CMK (cell line): Measurements from ENCODE around the gene DHRS1.
A peak's percentile ranks its signal among the peaks of the same experiment; 100 is the strongest.
"Not testable (repeated sequence)": the region's sequence is repeated elsewhere in the genome, so short reads cannot be mapped to it uniquely, and the experiment has no call there.

Experiments
- DNase-seq: peaks from one replicate; pipeline ENCODE4 v3.0.0-alpha.2; 2010; ENCODE audit warnings: low read depth

Gene DHRS1

DNA sequence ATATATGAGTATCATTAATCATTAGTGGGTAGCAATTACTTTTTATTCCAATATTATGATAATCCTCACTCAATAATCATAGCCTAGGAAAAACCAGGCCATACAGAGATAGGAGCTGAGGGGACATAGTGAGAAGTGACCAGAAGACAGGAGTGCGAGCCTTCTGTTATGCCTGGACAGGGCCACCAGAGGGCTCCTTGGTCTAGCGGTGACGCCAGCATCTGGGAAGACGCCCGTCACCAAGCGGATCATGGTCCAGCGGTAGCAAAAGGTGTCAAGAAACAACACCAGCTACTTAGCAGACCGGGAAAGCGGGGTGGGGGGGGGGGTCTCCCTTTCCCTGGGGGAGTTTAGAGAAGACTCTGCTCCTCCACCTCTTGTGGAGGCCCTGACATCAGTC is 28.3 kb upstream of the DHRS1 start:
- DNase-seq: not testable (repeated sequence)

DNA sequence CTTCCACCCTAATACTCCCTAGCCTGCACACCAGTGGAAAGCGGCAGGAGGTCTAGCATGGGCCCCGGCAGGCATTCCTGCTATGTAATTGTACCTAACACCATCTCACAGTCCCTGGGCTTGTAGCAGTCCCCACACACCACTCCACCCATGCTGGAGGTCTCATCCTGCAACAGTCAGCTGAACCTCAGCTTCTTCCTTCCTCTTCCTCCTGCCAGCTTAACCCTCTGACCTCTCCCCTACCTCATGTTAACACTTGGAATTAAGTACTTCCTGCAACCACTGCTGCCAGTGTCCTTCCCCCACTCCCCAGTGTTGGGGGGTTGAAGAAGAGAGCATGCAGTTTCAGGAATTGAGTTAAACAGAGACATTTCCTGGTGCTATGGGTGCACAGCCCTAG is 27.7 kb upstream of the DHRS1 start:
- no peak for DNase-seq

DNA sequence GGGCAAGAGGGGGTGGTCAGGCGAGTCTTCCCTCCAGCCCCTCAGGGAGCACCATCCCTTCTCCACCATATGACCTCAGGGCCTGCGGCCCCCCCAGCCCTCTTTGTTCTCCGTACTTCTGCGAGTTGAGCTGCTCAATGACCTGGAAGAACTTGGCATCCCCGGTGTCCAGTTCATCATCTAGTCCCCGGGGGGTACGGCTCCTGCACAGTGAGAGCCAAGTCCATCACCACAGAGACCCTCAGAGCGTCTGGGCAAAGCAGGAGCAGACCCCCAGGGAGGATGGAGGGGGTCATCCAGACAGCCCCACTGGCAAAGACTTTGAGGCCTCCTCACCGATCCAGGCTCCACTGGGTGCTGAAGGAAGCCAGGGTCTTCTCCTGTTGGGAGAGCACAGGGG is 26.4 kb upstream of the DHRS1 start:
- DNase-seq: no peak

DNA sequence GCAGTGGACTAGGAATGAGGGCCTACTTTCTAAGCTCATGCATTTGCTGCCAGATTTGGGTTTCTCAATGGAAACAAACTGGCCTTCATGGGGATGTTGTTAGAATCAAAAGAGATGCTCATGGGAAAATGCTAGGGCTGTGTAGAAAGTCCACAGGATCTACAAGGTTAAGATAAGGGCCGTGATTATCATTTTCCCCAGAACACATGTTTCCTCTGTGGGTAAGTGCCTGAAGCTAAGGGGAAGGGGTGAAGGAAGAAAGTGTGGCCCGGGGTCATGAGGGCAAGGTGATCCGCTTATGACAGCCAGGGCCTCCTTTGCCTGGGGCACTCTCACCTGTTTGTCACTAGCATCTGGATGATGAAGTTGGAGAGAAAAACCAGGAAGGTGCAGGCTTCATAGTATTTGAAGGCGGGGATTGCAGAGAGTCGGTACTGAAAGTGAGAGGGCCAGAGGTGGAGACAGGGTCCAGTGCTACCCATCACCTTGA is 25.5 kb upstream of the DHRS1 start:
- no peak for DNase-seq

DNA sequence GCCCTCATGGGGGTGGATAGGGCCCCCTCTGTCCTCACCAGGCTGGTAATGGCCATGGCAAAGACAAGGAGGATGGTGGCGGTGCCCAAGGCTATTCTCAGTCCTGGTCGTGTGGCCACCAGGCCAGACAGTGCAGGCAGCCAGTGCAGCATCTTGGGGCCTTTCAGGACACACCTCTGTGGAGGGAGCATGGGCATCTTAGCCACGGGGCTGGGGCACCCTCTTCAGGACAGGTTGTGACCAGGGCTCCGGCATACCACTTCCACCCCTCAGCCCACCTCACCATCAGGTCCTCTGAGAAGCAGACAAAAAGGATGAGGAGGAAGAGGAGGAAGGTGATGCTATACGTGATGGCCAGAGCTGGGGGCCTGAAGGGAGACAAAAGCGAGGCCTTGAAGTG is 24.4 kb upstream of the DHRS1 start:
- no peak for DNase-seq

DNA sequence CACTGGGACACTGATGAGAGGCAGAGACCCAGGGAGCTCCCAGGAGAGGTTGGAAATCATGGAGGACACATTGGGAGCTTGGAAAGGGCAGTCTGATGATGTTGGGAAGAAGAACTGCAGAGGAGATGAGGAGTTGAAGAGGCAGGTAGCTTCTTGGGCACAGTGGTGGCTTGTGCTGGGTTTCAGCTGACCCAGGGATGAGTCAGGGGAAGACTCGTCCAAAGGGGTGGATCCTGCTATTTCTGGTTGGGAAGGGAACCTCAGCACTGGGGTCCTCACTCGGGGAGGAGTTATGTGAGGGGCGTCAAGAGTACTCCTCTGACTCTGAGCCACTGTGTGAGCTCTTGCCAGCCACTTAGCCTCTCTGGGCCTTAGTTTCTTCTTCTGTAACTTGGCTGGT is 23.8 kb upstream of the DHRS1 start:
- no peak for DNase-seq

DNA sequence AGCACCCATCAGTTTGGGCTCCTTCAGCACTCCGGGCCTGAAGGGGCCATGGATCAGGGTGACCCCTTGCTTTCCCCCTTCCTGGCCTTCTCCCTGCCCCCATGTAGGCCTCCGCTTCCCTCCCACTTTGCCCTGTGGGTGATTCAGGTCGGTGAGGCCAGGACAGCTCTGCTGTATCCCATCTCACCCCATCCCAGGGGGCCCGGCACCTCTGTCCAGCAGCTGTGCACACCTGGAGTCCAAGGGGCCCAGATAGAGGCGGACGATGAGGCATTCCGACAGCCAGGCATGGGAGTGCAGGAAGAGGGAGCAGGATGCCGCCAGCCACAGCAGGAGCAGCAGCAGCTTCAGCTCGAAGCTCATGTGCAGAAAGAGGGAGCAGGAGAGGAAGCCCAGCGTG is 23.1 kb upstream of the DHRS1 start:
- no peak for DNase-seq

DNA sequence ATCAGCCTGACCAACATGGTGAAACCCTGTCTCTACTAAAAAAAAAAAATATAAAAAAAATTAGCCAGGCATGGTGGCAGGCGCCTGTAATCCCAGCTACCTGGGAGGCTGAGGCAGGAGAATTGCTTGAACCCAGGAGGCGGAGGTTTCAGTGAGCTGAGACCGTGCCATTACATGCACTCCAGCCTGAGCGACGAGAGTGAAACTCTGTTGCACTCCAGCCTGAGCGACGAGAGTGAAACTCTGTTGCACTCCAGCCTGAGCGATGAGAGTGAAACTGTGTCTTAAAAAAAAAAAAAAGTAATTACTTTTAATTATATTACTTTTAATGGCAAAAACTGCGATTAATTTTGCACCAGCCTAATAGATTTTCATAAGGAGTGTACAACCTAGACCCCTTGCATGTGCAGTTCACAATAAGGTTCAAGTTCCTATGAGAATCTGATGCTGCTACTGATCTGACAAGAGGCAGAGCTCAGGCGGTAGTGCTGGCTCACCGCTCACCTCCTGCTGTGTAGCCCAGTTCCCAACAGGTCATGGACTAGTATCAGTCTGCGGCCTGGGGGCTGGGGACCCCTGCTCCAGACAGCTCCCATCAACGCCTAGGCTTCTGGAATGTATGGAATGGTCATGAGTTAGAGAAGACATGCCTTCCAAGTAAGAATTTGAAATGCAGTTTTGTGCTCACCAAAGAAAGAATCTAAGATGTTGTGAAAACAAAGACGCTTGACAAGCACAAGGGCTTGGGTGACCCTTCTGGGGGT is 21.8 kb upstream of the DHRS1 start:
- DNase-seq: no peak

DNA sequence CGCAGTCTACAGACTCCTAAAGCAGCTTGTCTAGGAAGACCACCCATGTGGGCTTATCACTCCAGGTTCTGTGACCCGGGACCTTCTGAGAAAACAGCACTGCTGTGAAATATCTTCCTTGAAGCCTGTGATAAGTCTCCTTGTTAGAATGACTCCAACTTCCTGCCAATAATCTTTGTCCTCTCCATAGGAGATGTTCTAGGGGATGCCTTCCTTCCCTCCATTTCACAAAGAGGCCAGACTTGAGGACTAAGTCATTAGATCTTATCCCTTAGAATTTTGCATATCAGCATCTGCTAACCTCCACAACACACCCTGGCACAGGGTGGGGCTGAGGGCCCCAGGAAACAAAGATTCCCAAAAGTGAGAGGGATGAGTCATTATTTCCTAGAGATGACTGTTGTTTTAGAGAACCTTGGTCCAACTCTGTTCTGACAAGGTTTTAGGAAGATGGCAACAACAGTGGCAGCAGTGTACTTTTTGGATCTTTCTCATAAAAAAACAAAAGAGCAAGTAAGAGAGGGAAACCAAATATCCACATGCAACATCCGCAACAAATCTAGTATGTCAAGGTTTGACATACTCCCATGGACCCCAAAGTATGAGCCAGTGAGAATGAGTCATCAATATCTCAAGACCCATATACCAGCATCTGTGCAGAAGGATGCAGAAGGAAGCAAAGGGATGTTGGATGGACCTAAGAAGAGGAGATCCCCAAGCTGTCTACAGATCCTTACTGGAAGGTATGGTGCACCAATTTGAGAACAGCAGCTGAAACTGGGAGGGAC is 17.8 kb upstream of the DHRS1 start:
- no peak for DNase-seq

DNA sequence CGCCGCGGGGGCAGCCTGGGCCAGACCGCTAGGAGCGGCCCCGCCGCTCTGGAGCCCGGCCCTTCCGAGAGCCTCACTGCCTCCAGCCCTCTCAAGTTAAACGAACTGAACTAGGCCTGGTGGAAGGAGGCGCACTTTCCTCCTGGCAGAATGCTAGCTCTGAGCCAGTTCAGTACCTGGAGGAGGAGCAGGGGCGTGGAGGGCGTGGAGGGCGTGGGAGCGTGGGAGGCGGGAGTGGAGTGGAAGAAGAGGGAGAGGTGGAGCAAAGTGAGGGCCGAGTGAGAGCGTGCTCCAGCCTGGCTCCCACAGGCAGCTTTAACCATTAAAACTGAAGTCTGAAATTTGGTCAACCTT is 17.0 kb upstream of the DHRS1 start:
- no peak for DNase-seq

DNA sequence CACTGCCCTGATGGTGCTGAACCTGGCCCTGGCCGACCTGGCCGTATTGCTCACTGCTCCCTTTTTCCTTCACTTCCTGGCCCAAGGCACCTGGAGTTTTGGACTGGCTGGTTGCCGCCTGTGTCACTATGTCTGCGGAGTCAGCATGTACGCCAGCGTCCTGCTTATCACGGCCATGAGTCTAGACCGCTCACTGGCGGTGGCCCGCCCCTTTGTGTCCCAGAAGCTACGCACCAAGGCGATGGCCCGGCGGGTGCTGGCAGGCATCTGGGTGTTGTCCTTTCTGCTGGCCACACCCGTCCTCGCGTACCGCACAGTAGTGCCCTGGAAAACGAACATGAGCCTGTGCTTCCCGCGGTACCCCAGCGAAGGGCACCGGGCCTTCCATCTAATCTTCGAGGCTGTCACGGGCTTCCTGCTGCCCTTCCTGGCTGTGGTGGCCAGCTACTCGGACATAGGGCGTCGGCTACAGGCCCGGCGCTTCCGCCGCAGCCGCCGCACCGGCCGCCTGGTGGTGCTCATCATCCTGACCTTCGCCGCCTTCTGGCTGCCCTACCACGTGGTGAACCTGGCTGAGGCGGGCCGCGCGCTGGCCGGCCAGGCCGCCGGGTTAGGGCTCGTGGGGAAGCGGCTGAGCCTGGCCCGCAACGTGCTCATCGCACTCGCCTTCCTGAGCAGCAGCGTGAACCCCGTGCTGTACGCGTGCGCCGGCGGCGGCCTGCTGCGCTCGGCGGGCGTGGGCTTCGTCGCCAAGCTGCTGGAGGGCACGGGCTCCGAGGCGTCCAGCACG is 16.4 kb upstream of the DHRS1 start:
- DNase-seq: peak; percentile 60

DNA sequence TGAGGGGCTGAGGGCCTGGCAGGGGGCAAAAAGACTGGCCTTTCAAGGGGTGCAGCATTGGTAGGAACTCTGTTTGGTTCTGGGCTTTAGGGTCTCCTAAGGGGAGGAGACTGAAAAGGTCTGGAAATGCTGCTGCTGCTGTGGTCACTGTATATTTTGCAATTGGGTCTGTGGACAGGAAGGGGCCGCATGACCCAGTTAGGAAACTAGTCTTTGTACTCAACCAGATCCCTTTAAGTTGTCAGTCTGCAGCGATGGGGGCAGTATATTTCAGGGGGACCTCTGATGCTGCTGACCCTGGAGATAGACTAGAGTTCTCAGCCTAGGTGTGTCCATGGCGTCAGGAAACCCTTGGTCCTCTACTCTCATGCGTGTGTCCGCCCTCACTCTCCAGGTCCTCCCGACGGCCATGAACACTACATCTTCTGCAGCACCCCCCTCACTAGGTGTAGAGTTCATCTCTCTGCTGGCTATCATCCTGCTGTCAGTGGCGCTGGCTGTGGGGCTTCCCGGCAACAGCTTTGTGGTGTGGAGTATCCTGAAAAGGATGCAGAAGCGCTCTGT is 15.7 kb upstream of the DHRS1 start:
- DNase-seq: no peak

DNA sequence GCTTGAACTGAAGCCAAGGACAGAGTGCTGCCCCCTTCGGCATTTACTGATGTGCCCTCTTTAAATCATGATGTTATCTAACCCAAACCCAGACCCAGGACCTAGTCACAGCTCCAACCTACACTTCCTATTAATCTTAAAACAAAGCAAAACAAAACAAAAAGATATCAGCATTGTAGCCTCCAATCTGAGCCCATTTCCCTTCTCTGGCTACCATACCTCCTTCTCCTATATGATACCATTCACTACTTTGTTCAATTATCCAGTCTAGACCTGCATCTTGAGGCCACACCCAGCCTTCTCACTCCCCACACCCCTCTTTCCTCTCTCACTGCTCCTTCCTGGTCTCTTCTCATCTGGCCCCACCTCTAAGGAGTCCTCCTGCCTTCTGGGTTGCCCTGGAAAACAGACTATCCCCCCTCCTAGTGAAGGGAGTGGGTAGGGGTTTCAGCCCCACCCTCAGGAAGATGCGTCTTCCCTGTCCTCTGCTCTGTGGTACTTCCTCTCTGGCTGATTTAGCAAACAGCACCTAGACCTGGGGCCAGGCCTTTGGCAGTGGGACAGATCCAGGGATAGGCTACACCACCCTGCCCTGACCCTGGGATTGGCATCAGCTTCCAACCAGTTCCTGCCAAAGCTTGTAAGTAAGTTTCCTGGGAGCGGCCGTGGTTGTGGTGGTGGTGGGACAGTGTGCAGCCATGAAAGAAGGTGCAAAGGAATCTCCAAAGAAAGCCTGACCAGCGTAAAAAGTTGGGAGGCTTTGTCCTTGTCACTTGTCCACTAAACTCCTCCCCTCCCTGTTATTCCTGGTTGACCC is 15.0 kb upstream of the DHRS1 start:
- DNase-seq: no peak

DNA sequence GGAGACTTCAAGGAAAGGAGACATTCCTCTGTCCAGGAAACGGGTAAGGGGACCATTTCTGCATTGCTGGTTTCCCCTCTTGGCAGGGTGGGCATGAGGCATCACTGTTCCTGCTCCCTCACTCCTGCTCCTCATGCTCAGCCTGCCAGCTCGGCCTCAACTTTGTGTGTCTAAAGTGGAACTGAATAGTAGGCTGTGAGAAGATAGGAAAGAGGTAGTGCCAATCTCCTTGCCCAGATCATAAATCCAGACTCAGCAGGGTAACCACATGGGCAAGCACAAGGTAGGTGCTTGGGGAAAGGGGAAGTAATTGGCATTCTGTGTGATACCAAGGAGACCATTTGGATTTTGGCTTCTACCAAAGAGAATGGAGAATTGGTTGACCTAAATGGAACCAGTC is 14.3 kb upstream of the DHRS1 start:
- DNase-seq: no peak

DNA sequence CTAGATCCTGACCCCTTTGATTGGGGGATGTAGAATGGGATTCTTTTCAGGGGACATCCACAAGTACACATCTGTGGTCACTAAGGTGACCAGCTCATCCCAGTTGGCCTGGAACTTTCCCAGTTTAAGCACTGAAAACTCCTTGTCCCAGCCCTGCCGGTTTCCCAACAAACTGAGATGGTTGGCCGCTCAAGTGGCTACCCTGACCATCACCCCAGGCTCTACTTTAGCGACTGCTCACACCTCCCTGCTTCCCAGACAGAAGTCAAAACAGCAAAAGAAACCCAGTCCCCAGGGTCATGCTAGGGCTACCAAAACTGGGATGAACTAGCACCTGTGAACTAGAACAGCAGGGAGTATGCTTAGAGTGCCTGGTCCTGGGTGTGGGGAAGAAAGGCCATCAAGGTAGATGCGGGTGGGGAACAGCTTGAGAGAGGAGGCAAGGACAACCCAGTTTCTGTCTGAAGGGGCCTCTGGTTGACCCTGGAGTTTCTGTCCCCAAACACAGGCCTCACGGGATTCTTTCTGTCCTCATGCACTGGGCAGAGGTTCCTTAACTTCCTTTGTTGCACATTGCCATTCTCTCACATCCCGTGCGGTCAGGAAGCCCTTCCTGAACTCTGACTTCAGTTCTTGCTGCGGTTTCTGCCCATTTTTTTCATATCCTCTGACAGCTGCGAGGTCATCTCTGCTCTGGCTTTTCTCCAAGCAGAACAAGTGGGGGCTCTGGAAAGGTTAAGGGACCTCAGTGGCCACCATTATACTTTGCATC is 13.3 kb upstream of the DHRS1 start:
- DNase-seq: peak; percentile 68

DNA sequence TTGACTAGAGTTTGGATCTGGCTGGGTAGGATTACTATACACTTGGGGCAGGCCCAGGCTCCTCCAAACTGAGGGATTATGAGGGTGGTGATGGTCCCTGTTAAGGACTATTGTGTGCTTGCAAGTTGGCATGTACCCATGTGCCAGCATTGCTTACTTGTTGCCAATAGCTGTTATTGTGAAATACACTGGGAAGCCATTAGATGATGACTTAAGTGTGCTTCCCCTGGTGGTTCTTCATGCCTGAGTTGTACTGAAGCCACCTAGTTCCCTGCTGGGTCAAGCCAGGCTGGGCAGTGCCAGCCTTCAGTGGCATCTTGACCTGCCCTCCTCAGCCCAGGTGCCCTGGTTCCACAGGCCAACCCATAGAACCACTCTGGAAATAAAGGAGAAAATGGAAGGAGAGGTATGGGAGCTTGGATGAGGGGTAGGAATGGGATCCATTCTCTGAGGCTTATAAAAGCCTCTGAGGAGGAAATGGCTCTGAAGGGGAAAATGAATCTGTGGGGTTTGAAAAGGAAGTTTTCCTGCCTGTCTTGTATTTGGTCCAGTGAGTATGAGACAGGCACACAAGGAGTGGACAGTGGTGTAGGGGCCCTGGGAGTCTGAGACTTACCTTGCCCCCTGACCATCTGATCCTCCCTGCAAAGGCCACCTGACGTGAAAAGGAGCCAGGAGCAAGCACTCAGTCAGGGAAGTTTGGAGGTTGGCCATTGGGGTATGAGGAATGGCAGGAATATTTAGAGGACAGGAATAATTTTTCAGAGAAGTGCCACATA is 12.4 kb upstream of the DHRS1 start:
- DNase-seq: no peak

DNA sequence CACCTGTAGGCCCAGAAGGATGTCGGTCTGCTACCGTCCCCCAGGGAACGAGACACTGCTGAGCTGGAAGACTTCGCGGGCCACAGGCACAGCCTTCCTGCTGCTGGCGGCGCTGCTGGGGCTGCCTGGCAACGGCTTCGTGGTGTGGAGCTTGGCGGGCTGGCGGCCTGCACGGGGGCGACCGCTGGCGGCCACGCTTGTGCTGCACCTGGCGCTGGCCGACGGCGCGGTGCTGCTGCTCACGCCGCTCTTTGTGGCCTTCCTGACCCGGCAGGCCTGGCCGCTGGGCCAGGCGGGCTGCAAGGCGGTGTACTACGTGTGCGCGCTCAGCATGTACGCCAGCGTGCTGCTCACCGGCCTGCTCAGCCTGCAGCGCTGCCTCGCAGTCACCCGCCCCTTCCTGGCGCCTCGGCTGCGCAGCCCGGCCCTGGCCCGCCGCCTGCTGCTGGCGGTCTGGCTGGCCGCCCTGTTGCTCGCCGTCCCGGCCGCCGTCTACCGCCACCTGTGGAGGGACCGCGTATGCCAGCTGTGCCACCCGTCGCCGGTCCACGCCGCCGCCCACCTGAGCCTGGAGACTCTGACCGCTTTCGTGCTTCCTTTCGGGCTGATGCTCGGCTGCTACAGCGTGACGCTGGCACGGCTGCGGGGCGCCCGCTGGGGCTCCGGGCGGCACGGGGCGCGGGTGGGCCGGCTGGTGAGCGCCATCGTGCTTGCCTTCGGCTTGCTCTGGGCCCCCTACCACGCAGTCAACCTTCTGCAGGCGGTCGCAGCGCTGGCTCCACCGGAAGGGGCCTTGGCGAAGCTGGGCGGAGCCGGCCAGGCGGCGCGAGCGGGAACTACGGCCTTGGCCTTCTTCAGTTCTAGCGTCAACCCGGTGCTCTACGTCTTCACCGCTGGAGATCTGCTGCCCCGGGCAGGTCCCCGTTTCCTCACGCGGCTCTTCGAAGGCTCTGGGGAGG is 11.3 kb upstream of the DHRS1 start, which contains the start of gene LTB4R:
TSS of gene LTB4R (plus strand) at position 857 of the 959 bp plus-strand sequence. CDS start 4,150 bp downstream, outside the sequence.
- no peak for DNase-seq

DNA sequence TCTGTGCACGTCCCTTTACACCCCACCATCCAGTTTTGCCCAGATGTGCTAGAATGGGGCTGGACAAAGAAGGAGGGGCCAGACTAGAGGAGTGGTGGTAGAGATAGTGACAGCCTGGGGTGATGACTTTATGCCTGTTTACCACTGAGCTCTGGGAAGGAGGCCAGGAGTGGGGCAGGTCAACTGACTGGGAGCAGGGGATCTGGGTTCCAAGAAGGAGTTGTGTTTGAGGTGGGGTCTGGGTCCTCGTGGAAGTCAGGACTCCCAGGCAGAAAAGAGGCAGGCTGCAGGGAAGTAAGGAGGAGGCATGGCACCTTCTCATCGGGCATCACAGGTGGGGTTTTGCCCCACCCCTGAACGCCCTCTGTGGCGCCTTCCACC is 10.7 kb upstream of the DHRS1 start:
- DNase-seq: no peak
